MM.1S (cell line): ENCODE results near the gene KCNIP1.

ENCODE experiments used
- DNase-seq: peaks from one replicate; pipeline ENCODE4 v3.0.0-alpha.2; 2015
- H2AFZ ChIP-seq: fragments of 300-600 bp; sonication (generic); 2 replicates; pipeline ENCODE4 v1.6.0; 2016; ENCODE audit warnings: antibody characterized with exemption, low read length
- H3F3A ChIP-seq: fragments of 300-600 bp; sonication (generic); 2 replicates; pipeline ENCODE4 v1.6.1; 2016; ENCODE audit warnings: mild to moderate bottlenecking, antibody characterized with exemption, low read length, moderate library complexity, mixed read lengths; ENCODE audit not compliant: insufficient read depth
- H3K27ac ChIP-seq: fragments of 300-600 bp; sonication (generic); 2 replicates; pipeline ENCODE4 v1.5.1; 2016; ENCODE audit warnings: mild to moderate bottlenecking, low read length
- H3K27me3 ChIP-seq: fragments of 300-600 bp; sonication (generic); replicated peaks from 2 replicates; pipeline ENCODE4 v1.6.0; 2016; ENCODE audit warnings: low read length; ENCODE audit not compliant: insufficient read depth
- H3K36me3 ChIP-seq: fragments of 300-600 bp; sonication (generic); replicated peaks from 2 replicates; pipeline ENCODE4 v1.6.1; 2016; ENCODE audit warnings: mild to moderate bottlenecking, low read length, mixed read lengths; ENCODE audit not compliant: insufficient read depth
- H3K4me1 ChIP-seq: fragments of 300-600 bp; sonication (generic); 2 replicates; pipeline ENCODE4 v1.6.1; 2016; ENCODE audit warnings: low read length, mixed read lengths
- H3K4me2 ChIP-seq: fragments of 300-600 bp; sonication (generic); 2 replicates; pipeline ENCODE4 v1.6.0; 2016; ENCODE audit warnings: low read depth, low read length
- H3K4me3 ChIP-seq: fragments of 300-600 bp; sonication (generic); 2 replicates; pipeline ENCODE4 v1.5.1; 2016; ENCODE audit warnings: low read length, mixed read lengths
- H3K79me2 ChIP-seq: fragments of 300-600 bp; sonication (generic); 2 replicates; pipeline ENCODE4 v1.6.1; 2016; ENCODE audit warnings: mixed run types, low read length, mixed read lengths
- H3K9ac ChIP-seq: fragments of 300-600 bp; sonication (generic); 2 replicates; pipeline ENCODE4 v1.6.1; 2016; ENCODE audit warnings: low read length, mixed read lengths
- H3K9me2 ChIP-seq: fragments of 300-600 bp; sonication (generic); replicated peaks from 2 replicates; pipeline ENCODE4 v1.6.1; 2016; ENCODE audit warnings: mild to moderate bottlenecking, low read length, mixed read lengths; ENCODE audit not compliant: insufficient read depth
- H3K9me3 ChIP-seq: fragments of 300-600 bp; sonication (generic); replicated peaks from 2 replicates; pipeline ENCODE4 v1.6.1; 2016; ENCODE audit warnings: mild to moderate bottlenecking, low read length, mixed read lengths; ENCODE audit not compliant: insufficient read depth
- H4K20me1 ChIP-seq: fragments of 300-600 bp; sonication (generic); 2 replicates; pipeline ENCODE4 v1.6.1; 2016; ENCODE audit warnings: mild to moderate bottlenecking, low read length, moderate library complexity, mixed read lengths; ENCODE audit not compliant: insufficient read depth
- CTCF ChIP-seq: fragments of 300-600 bp; sonication (generic); IDR thresholded peaks from 2 replicates; pipeline ENCODE4 v1.5.1; 2016; ENCODE audit warnings: antibody characterized with exemption, low read length, mixed read lengths
- EZH2 ChIP-seq: fragments of 300-600 bp; sonication (generic); optimal IDR thresholded peaks from 2 replicates; pipeline ENCODE3; 2017; ENCODE audit warnings: low read depth, mild to moderate bottlenecking, antibody characterized with exemption, low read length, mixed read lengths
- EZH2phosphoT487 ChIP-seq: fragments of 300-600 bp; sonication (generic); IDR thresholded peaks from 2 replicates; pipeline ENCODE4 v1.6.1; 2018; ENCODE audit warnings: antibody characterized with exemption, low read length

Gene KCNIP1

GRCh38 chr5:170740551-170741205 is 236.9 kb downstream of the KCNIP1 start:
- no peaks in the 10 kb centered on the region for H3K9me3 ChIP-seq
- H3K9ac ChIP-seq: no peak overlapping the region
- no peak overlapping the region for H2AFZ ChIP-seq
- no peaks in the 10 kb centered on the region for H3K79me2 ChIP-seq
- H3K4me2 ChIP-seq: no peak overlapping the region
- no peaks in the 10 kb centered on the region for H3K9me2 ChIP-seq
- peaks cover 10% of the 10 kb centered on the region for H3K4me1 ChIP-seq
- peaks cover 8% of the 10 kb centered on the region for H3F3A ChIP-seq
- no peaks in the 10 kb centered on the region for H4K20me1 ChIP-seq
- H3K4me3 ChIP-seq: no peak overlapping the region
- H3K36me3 ChIP-seq: no peaks in the 10 kb centered on the region
- H3K27me3 ChIP-seq: no peaks in the 10 kb centered on the region
- TF ChIP-seq EZH2phosphoT487: no peak
- no peak for TF ChIP-seq CTCF
- TF ChIP-seq EZH2: no peak
- no peak for DNase-seq
- no peak overlapping the region for H3K27ac ChIP-seq

DNA sequence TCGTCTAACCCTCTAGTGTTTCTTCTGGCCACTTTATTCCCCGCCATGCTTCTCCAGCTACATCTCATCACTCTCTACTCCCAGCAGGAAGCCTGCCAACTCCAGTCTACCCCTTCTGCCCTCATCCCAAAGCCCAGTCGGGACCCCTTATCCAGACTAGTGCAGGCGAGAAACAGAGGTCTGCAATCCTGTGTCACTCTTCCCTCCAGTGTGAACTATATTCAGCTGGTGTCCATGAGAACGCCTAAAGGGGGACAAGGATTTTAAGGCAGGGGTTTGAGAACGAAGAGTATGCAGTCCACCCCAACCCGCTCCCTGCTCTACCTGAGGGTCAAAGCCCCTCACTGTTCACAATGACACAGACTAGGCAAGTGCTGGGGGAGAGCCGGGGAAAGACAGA is 238.0 kb downstream of the KCNIP1 start:
- Histone ChIP-seq H3K27me3 (no peaks in the 10 kb centered on the region), H3K4me1 (peaks cover 19% of the 10 kb centered on the region), H3K36me3 (no peaks in the 10 kb centered on the region), H3K9me3 (no peaks in the 10 kb centered on the region), H3K27ac (no peak overlapping the region), H4K20me1 (no peaks in the 10 kb centered on the region), H3K9ac (no peak overlapping the region), H3K4me2 (no peak overlapping the region), H3K79me2 (no peaks in the 10 kb centered on the region), H3F3A (peaks cover 14% of the 10 kb centered on the region), H2AFZ (no peak overlapping the region), H3K4me3 (no peak overlapping the region), H3K9me2 (no peaks in the 10 kb centered on the region)
- DNase-seq: no peak
- TF ChIP-seq EZH2phosphoT487: no peak
- TF ChIP-seq EZH2: no peak

- Histone ChIP-seq H2AFZ (no peak overlapping the region), H3K9me3 (no peaks in the 10 kb centered on the region), H3K27me3 (no peaks in the 10 kb centered on the region), H3K27ac (no peak overlapping the region), H3K9ac (no peak overlapping the region), H3K4me3 (no peak overlapping the region), H3K4me2 (no peak overlapping the region), H3K4me1 (peaks cover 19% of the 10 kb centered on the region), H4K20me1 (no peaks in the 10 kb centered on the region), H3K9me2 (no peaks in the 10 kb centered on the region), H3K79me2 (no peaks in the 10 kb centered on the region), H3K36me3 (no peaks in the 10 kb centered on the region), H3F3A (peaks cover 14% of the 10 kb centered on the region)
- TF ChIP-seq EZH2 (no peak), CTCF (no peak), EZH2phosphoT487 (no peak)
- DNase-seq: no peak
Measured at GRCh38 chr5:170743876-170744212, 240.0 kb downstream of the KCNIP1 start.

GRCh38 chr5:170745481-170746071 is 241.8 kb downstream of the KCNIP1 start:
- Histone ChIP-seq H3K9me2 (no peaks in the 10 kb centered on the region), H3F3A (peaks cover 14% of the 10 kb centered on the region), H4K20me1 (no peaks in the 10 kb centered on the region), H3K4me2 (peak overlapping the region; percentile 80), H3K27ac (peak overlapping the region; percentile 30; the same call in 1 of the 2 replicates), H3K36me3 (no peaks in the 10 kb centered on the region), H3K9me3 (no peaks in the 10 kb centered on the region), H3K27me3 (no peaks in the 10 kb centered on the region), H3K9ac (peak overlapping the region; percentile 24; the same call in 1 of the 2 replicates), H3K4me3 (peak overlapping the region; percentile 37), H3K79me2 (no peaks in the 10 kb centered on the region), H2AFZ (peak overlapping the region; percentile 67), H3K4me1 (peaks cover 19% of the 10 kb centered on the region)
- no peak for TF ChIP-seq EZH2
- TF ChIP-seq CTCF: no peak
- TF ChIP-seq EZH2phosphoT487: no peak
- DNase-seq: peak; percentile 13
